SKM-1 treated with dmso at 0.1 percent for 144 hours (cell line): ENCODE measurements around the gene OTOP3.
"Not testable (repeated sequence)": the region's sequence is repeated elsewhere in the genome, so short reads cannot be mapped to it uniquely, and the experiment has no call there.

Experiments used
- DNase-seq: peaks from one replicate; lab custom pipeline; 2025; ENCODE audit not compliant: unreplicated experiment; lab: John Stamatoyannopoulos, UW

OTOP3 gene

GRCh38 chr17:74935585-74936469 is at the start of gene OTOP3:
Gene OTOP3 (plus strand): TSS chr17:74935898. CDS start chr17:74935922, 24 bp downstream.
- no peak for DNase-seq

GRCh38 chr17:74888469-74888868 is 47.2 kb upstream of the OTOP3 start:
- no peak for DNase-seq

GRCh38 chr17:74890554-74890953 is 45.1 kb upstream of the OTOP3 start:
- DNase-seq = no peak

GRCh38 chr17:74892013-74892841 is 43.5 kb upstream of the OTOP3 start:
- no peak for DNase-seq

GRCh38 chr17:74892974-74893911 is 42.5 kb upstream of the OTOP3 start, which contains the start of gene FADS6:
Gene FADS6 (minus strand): TSS chr17:74893633. CDS start chr17:74893595, 38 bp downstream.
- no peak for DNase-seq

GRCh38 chr17:74893936-74894671 is 41.6 kb upstream of the OTOP3 start:
- no peak for DNase-seq

GRCh38 chr17:74898376-74898946 is 37.2 kb upstream of the OTOP3 start:
- no peak for DNase-seq

GRCh38 chr17:74900208-74900607 is 35.5 kb upstream of the OTOP3 start:
- no peak for DNase-seq

- DNase-seq = no peak
These were observed 34.2 kb upstream of the OTOP3 start for GRCh38 chr17:74901353-74902135.

- no peak for DNase-seq
These were observed 32.7 kb upstream of the OTOP3 start for GRCh38 chr17:74903034-74903433.

GRCh38 chr17:74903671-74904070 is 32.0 kb upstream of the OTOP3 start:
- DNase-seq = no peak

- no peak for DNase-seq
These were observed 30.9 kb upstream of the OTOP3 start for GRCh38 chr17:74904687-74905409.

- not testable (repeated sequence) for DNase-seq
These were observed 29.4 kb upstream of the OTOP3 start for GRCh38 chr17:74906214-74906793.

GRCh38 chr17:74907012-74907411 is 28.7 kb upstream of the OTOP3 start:
- DNase-seq = no peak

- DNase-seq = not testable (repeated sequence)
These were observed 26.6 kb upstream of the OTOP3 start for GRCh38 chr17:74909097-74909496.

- not testable (repeated sequence) for DNase-seq
These were observed 24.3 kb upstream of the OTOP3 start for GRCh38 chr17:74911423-74911822.

GRCh38 chr17:74916136-74916850 is 19.4 kb upstream of the OTOP3 start:
- DNase-seq = no peak
